HepG2 (cell line): Measurements from ENCODE around the gene MTRFR. TPM values are rescaled to one million over a fixed set of nuclear protein-coding genes. Genes with fewer than 3 reads are reported as not detected.

Experiments
- ATF1 ChIP-seq: IDR thresholded peaks from 2 replicates; pipeline ENCODE4 v1.6.1; 2016; ENCODE audit warnings: mild to moderate bottlenecking, control low read depth
- BRCA1 ChIP-seq: sonication (generic); formaldehyde crosslinking; IDR thresholded peaks from 2 replicates; pipeline ENCODE4 v1.4.0; 2020; ENCODE audit warnings: missing genetic modification reagents
- DNMT1 ChIP-seq: sonication (generic); formaldehyde crosslinking; IDR thresholded peaks from 2 replicates; pipeline ENCODE4 v1.5.1; 2020; ENCODE audit warnings: mild to moderate bottlenecking, missing genetic modification reagents
- EEA1 ChIP-seq: sonication (generic); formaldehyde crosslinking; IDR thresholded peaks from 2 replicates; pipeline ENCODE4 v1.5.1; 2020; ENCODE audit warnings: mild to moderate bottlenecking, missing genetic modification reagents, borderline replicate concordance
- EED ChIP-seq: sonication (generic); formaldehyde crosslinking; IDR thresholded peaks from 2 replicates; pipeline ENCODE4 v1.5.0; 2020; ENCODE audit warnings: mild to moderate bottlenecking, missing genetic modification reagents
- FOSL1 ChIP-seq: sonication (generic); formaldehyde crosslinking; IDR thresholded peaks from 2 replicates; pipeline ENCODE4 v1.9.0; 2021; ENCODE audit warnings: missing genetic modification reagents, borderline replicate concordance
- FOXM1 ChIP-seq: sonication (generic); formaldehyde crosslinking; IDR thresholded peaks from 2 replicates; pipeline ENCODE4 v1.5.0; 2020; ENCODE audit warnings: missing genetic modification reagents
- JUNB ChIP-seq: sonication (generic); formaldehyde crosslinking; IDR thresholded peaks from 2 replicates; pipeline ENCODE4 v1.8.0; 2022; ENCODE audit warnings: missing genetic modification reagents, mild to moderate bottlenecking, borderline replicate concordance
- MED13 ChIP-seq: sonication (generic); formaldehyde crosslinking; IDR thresholded peaks from 2 replicates; pipeline ENCODE4 v1.5.0; 2020; ENCODE audit warnings: missing genetic modification reagents
- MEF2D ChIP-seq: sonication (generic); formaldehyde crosslinking; IDR thresholded peaks from 2 replicates; pipeline ENCODE4 v1.5.1; 2020; ENCODE audit warnings: mild to moderate bottlenecking, missing genetic modification reagents
- MYNN ChIP-seq: sonication (generic); formaldehyde crosslinking; IDR thresholded peaks from 2 replicates; pipeline ENCODE4 v1.4.0; 2020; ENCODE audit warnings: mild to moderate bottlenecking, low read depth, missing genetic modification reagents
- NCOR1 ChIP-seq: fragments of 200-600 bp; sonication (generic); IDR thresholded peaks from 2 replicates; pipeline ENCODE4 v1.7.0; 2017; ENCODE audit warnings: antibody characterized with exemption, low read length, borderline replicate concordance
- NFIC ChIP-seq: IDR thresholded peaks from 2 replicates; pipeline ENCODE4 v1.6.1; 2012; ENCODE audit warnings: mild to moderate bottlenecking, low read length, inconsistent platforms
- POLR2AphosphoS5 ChIP-seq: IDR thresholded peaks from 2 replicates; pipeline ENCODE4 v1.6.1; 2012; ENCODE audit warnings: low read depth, low read length
- XBP1 ChIP-seq: sonication (generic); formaldehyde crosslinking; IDR thresholded peaks from 2 replicates; pipeline ENCODE4 v1.5.0; 2020; ENCODE audit warnings: missing genetic modification reagents
- ZNF230 ChIP-seq: sonication (generic); formaldehyde crosslinking; IDR thresholded peaks from 2 replicates; pipeline ENCODE4 v1.4.0; 2020; ENCODE audit warnings: mild to moderate bottlenecking, missing genetic modification reagents
- ZNF30 ChIP-seq: sonication (generic); formaldehyde crosslinking; IDR thresholded peaks from 2 replicates; pipeline ENCODE4 v1.5.0; 2020; ENCODE audit warnings: mild to moderate bottlenecking, missing genetic modification reagents
- ZNF33B ChIP-seq: sonication (generic); formaldehyde crosslinking; IDR thresholded peaks from 2 replicates; pipeline ENCODE4 v1.5.1; 2020; ENCODE audit warnings: mild to moderate bottlenecking, missing genetic modification reagents
- ZNF343 ChIP-seq: sonication (generic); formaldehyde crosslinking; IDR thresholded peaks from 2 replicates; pipeline ENCODE4 v1.4.0; 2020; ENCODE audit warnings: mild to moderate bottlenecking, missing genetic modification reagents
- ZNF547 ChIP-seq: sonication (generic); formaldehyde crosslinking; IDR thresholded peaks from 2 replicates; pipeline ENCODE4 v1.5.1; 2020; ENCODE audit warnings: mild to moderate bottlenecking, missing genetic modification reagents
- polyA plus RNA-seq, 8 experiments: library from polyadenylated mRNA; depleted of rRNA in 3 of 8; stranded (reverse) in 7 of 8; unstranded in 1 of 8; fragments of >200 nt; fragmentation: Illumina TruSeq in 4 of 8; extraction: Trizol in 4 of 8; gene quantifications; 2 replicates each; pipeline versions ENCODE4 v1.2.1 to v1.2.3, GENCODE V29; 2011 to 2016; ENCODE audit warnings: low read depth in 4 of 8, missing spikeins in 1 of 8, mixed read lengths in 1 of 8; ENCODE audit not compliant: insufficient read depth in 1 of 8
- total RNA-seq, 5 experiments: library from RNA; depleted of rRNA; stranded (reverse); fragments of >200 nt; fragmentation: Illumina TruSeq; extraction: Trizol; gene quantifications; 2 replicates each; pipeline ENCODE4 v1.2.3, GENCODE V29; 2016; ENCODE audit warnings: low read depth in 1 of 5
- TF ChIP-seq, protein P1 (sequence below): sonication (generic); formaldehyde crosslinking; IDR thresholded peaks from 2 replicates; pipeline ENCODE4 v1.4.0; 2020; ENCODE audit warnings: missing genetic modification reagents
- TF ChIP-seq, protein P2 (sequence below): sonication (generic); formaldehyde crosslinking; IDR thresholded peaks from 2 replicates; pipeline ENCODE4 v1.8.1; 2023; ENCODE audit warnings: mild to moderate bottlenecking, missing genetic modification reagents
- TF ChIP-seq, protein P3 (sequence below): fragments of 450-650 bp; IDR thresholded peaks from 2 replicates; pipeline ENCODE4 v1.6.1; 2017
- TF ChIP-seq, protein P4 (sequence below): sonication (generic); formaldehyde crosslinking; IDR thresholded peaks from 2 replicates; pipeline ENCODE4 v1.8.0; 2023; ENCODE audit warnings: mild to moderate bottlenecking, missing genetic modification reagents
- TF ChIP-seq, protein P5 (sequence below): IDR thresholded peaks from 2 replicates; pipeline ENCODE4 v1.6.1; 2016; ENCODE audit warnings: missing biosample characterization, missing genetic modification reagents, low read depth

Gene MTRFR
- total and polyA plus RNA-seq, 2 of the 13 experiments (the other 11 are each of a cell fraction or from before 2014, with no cell fraction given): 7.1 to 9.9 TPM

DNA sequence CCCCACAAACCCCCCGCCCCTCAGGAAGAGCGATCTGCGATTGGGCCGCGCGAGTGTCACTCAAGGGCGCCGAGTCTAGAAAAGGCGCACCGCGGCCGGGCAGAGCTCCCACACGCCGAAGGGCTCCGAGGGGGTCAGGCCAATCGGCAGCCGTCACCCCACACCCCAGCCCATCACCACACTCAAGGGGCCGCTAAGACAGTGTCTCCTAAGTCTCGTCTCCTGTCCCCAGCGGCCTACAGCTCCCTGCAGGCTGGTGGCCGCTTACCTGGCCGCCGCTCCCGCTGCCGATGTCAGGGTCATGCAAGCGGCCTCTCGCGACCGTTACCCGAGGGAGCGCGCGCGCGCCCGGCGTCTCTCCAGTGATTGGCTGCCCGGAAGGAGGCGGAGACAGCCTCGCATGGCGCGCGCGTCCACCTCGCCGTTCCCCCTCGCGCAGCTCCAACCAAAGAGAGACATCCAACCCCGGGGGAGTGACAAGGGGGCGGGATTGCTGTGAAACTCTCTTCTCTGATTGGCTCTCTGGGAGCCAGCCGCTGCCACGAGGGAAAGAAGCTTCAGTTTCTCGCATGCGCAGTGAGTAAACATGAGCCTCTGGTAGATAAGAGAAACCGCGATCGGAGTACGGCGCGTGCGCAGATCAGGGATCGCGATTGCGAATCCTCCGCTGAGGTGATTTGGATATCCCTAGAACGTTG, at the start of gene MTRFR, which contains the start of gene MPHOSPH9 (continued):
- TF ChIP-seq NFIC: no peak
- peak; percentile 5; the same call in 1 of the 2 replicates for TF ChIP-seq ZNF230 (CRISPR knock-in tag)
- TF ChIP-seq EED (CRISPR knock-in tag): no peak; the same call in 1 of the 2 replicates
- TF ChIP-seq, protein P1, sequence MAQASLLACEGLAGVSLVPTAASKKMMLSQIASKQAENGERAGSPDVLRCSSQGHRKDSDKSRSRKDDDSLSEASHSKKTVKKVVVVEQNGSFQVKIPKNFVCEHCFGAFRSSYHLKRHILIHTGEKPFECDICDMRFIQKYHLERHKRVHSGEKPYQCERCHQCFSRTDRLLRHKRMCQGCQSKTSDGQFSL (CRISPR knock-in tag): no peak; the same call in 1 of the 2 replicates
- no peak for TF ChIP-seq NCOR1
- no peak for TF ChIP-seq DNMT1 (CRISPR knock-in tag)
- TF ChIP-seq ZNF30 (CRISPR knock-in tag): no peak
- TF ChIP-seq MED13 (CRISPR knock-in tag): peak; percentile 88
- TF ChIP-seq BRCA1 (CRISPR knock-in tag): 0 out of 2 replicates have a peak, but pooled peaks have one; percentile 50
- no peak for TF ChIP-seq MYNN (CRISPR knock-in tag)
- TF ChIP-seq, protein P2, sequence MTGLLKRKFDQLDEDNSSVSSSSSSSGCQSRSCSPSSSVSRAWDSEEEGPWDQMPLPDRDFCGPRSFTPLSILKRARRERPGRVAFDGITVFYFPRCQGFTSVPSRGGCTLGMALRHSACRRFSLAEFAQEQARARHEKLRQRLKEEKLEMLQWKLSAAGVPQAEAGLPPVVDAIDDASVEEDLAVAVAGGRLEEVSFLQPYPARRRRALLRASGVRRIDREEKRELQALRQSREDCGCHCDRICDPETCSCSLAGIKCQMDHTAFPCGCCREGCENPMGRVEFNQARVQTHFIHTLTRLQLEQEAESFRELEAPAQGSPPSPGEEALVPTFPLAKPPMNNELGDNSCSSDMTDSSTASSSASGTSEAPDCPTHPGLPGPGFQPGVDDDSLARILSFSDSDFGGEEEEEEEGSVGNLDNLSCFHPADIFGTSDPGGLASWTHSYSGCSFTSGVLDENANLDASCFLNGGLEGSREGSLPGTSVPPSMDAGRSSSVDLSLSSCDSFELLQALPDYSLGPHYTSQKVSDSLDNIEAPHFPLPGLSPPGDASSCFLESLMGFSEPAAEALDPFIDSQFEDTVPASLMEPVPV (CRISPR knock-in tag): peak; percentile 80; the same call in 1 of the 2 replicates
- TF ChIP-seq, protein P3, sequence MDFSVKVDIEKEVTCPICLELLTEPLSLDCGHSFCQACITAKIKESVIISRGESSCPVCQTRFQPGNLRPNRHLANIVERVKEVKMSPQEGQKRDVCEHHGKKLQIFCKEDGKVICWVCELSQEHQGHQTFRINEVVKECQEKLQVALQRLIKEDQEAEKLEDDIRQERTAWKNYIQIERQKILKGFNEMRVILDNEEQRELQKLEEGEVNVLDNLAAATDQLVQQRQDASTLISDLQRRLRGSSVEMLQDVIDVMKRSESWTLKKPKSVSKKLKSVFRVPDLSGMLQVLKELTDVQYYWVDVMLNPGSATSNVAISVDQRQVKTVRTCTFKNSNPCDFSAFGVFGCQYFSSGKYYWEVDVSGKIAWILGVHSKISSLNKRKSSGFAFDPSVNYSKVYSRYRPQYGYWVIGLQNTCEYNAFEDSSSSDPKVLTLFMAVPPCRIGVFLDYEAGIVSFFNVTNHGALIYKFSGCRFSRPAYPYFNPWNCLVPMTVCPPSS: no peak
- TF ChIP-seq EEA1: peak; percentile 92; the same call in 1 of the 2 replicates
- 0 out of 2 replicates have a peak, but pooled peaks have one; percentile 69 for TF ChIP-seq FOXM1 (CRISPR knock-in tag)
- TF ChIP-seq ZNF33B (CRISPR knock-in tag): no peak
- TF ChIP-seq FOSL1 (CRISPR knock-in tag): peak; percentile 34; the same call in 1 of the 2 replicates
- peak; percentile 82 for TF ChIP-seq ATF1 (CRISPR knock-in tag)
- no peak for TF ChIP-seq JUNB (CRISPR knock-in tag)
- TF ChIP-seq XBP1: peak; percentile 78; the same call in 1 of the 2 replicates
- TF ChIP-seq ZNF343 (CRISPR knock-in tag): no peak; the same call in 1 of the 2 replicates
- TF ChIP-seq, protein P4, sequence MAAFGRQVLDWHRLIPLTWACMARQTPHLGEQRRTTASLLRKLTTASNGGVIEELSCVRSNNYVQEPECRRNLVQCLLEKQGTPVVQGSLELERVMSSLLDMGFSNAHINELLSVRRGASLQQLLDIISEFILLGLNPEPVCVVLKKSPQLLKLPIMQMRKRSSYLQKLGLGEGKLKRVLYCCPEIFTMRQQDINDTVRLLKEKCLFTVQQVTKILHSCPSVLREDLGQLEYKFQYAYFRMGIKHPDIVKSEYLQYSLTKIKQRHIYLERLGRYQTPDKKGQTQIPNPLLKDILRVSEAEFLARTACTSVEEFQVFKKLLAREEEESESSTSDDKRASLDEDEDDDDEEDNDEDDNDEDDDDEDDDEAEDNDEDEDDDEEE: peak; percentile 66; the same call in 1 of the 2 replicates
- TF ChIP-seq, protein P5, sequence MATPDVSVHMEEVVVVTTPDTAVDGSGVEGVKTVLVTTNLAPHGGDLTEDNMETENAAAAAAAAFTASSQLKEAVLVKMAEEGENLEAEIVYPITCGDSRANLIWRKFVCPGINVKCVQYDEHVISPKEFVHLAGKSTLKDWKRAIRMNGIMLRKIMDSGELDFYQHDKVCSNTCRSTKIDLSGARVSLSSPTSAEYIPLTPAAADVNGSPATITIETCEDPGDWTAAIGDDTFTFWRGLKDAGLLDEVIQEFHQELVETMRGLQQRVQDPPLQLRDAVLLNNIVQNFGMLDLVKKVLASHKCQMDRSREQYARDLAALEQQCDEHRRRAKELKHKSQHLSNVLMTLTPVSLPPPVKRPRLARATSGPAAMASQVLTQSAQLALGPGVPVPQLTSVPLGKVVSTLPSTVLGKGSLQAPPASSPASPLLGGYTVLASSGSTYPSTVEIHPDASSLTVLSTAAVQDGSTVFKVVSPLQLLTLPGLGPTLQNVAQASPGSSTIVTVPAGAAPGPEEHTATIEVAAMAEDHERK (CRISPR knock-in tag): peak; percentile 79
- peak; percentile 81 for TF ChIP-seq ZNF547 (CRISPR knock-in tag)
- TF ChIP-seq POLR2AphosphoS5: peak; percentile 97
- peak; percentile 71 for TF ChIP-seq MEF2D (CRISPR knock-in tag)
